ENCODE measurements around the gene SLC2A9.

GRCh38 chr4:9968472-9968871, 52.8 kb downstream of the SLC2A9 start:
- no peak for TF ChIP-seq EZH2 (IDR thresholded peaks at IDR 0.05; ENCODE audit: borderline replicate concordance)
- TF ChIP-seq CTCF (IDR thresholded peaks at IDR 0.05; ENCODE audit: poor library complexity): no peak

Data from hepatocyte (in vitro differentiated cells).